Stimulated activated naive CD8-positive, alpha-beta T cell treated with anti-CD3 and anti-CD28 coated beads, Interleukin-15, Interleukin-2, amounts not matched to agents 100 ng/mL and 50 ng/mL, for 24 hours (primary cell): ENCODE measurements around the gene MAB21L3.
"Not testable (repeated sequence)": the region's sequence is repeated elsewhere in the genome, so short reads cannot be mapped to it uniquely, and the experiment has no call there.

Experiments
- H3K27ac Mint-ChIP-seq: one replicate; pipeline ENCODE4 v1.8.0; 2021; ENCODE audit warnings: mild to moderate bottlenecking, mixed read lengths
- H3K27me3 Mint-ChIP-seq: one replicate; pipeline ENCODE4 v1.8.0; 2021; ENCODE audit warnings: mixed read lengths
- H3K36me3 Mint-ChIP-seq: one replicate; pipeline ENCODE4 v1.8.0; 2021; ENCODE audit warnings: low read depth, mixed read lengths
- H3K4me1 Mint-ChIP-seq: one replicate; pipeline ENCODE4 v1.8.0; 2021; ENCODE audit warnings: low read depth, mixed read lengths
- H3K4me3 Mint-ChIP-seq: one replicate; pipeline ENCODE4 v1.8.0; 2021; ENCODE audit warnings: mild to moderate bottlenecking, mixed read lengths
- H3K9me3 Mint-ChIP-seq: one replicate; pipeline ENCODE4 v1.8.0; 2021; ENCODE audit warnings: mixed read lengths

The MAB21L3 gene

GRCh38 chr1:116138277-116138792 lies 27.1 kb downstream of the MAB21L3 start:
- peaks cover 10% of the 10 kb centered on the region for H3K27me3 Mint-ChIP-seq

GRCh38 chr1:116139592-116140134 lies 28.5 kb downstream of the MAB21L3 start:
- no peak overlapping the region for H3K4me3 Mint-ChIP-seq
- H3K9me3 Mint-ChIP-seq = peaks cover 6% of the 10 kb centered on the region

More at GRCh38 chr1:116138277-116138792, 27.1 kb downstream of the MAB21L3 start:
- Mint-ChIP-seq H3K4me1 (peaks cover 13% of the 10 kb centered on the region), H3K36me3 (no peaks in the 10 kb centered on the region), H3K4me3 (no peak overlapping the region), H3K27ac (peak overlapping the region; percentile 68), H3K9me3 (no peaks in the 10 kb centered on the region)

GRCh38 chr1:116144151-116144550 lies 33.0 kb downstream of the MAB21L3 start:
- Mint-ChIP-seq H3K4me1 (peaks cover 7% of the 10 kb centered on the region), H3K27me3 (peaks cover 7% of the 10 kb centered on the region), H3K36me3 (no peaks in the 10 kb centered on the region), H3K9me3 (peaks cover 6% of the 10 kb centered on the region), H3K4me3 (no peak overlapping the region), H3K27ac (no peak overlapping the region)

More at GRCh38 chr1:116139592-116140134, 28.5 kb downstream of the MAB21L3 start:
- Mint-ChIP-seq H3K27me3 (peaks cover 6% of the 10 kb centered on the region), H3K27ac (no peak overlapping the region), H3K36me3 (no peaks in the 10 kb centered on the region), H3K4me1 (peaks cover 8% of the 10 kb centered on the region)

DNA sequence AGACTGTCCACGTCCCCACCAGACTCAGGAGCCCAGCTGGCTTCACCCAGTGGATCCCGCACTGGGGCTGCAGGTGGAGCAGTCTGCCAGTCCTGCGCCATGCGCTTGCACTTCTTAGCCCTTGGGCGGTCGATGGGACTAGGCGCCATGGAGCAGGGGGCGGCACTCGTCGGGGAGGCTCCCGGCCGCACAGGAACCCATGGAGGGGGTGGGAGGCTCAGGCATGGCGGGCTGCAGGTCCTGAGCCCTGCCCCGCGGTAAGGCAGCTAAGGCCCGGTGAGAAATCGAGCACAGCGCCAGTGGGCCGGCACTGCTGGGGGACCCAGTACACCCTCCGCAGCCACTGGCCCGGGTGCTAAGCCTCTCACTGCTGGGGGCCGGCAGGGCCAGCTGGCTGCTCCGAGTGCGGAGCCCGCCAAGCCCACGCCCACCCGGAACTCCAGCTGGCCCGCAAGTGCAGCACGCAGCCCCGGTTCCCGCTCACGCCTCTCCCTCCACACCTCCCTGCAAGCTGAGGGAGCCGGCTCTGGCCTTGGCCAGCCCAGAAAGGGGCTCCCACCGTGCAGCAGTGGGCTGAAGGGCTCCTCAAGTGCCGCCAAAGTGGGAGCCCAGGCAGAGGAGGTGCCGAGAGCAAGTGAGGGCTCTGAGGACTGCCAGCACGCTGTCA lies 35.4 kb downstream of the MAB21L3 start:
- H3K27ac Mint-ChIP-seq, H3K36me3 Mint-ChIP-seq, H3K27me3 Mint-ChIP-seq, H3K9me3 Mint-ChIP-seq, H3K4me3 Mint-ChIP-seq: not testable (repeated sequence)
- peaks cover 10% of the 10 kb centered on the region for H3K4me1 Mint-ChIP-seq

DNA sequence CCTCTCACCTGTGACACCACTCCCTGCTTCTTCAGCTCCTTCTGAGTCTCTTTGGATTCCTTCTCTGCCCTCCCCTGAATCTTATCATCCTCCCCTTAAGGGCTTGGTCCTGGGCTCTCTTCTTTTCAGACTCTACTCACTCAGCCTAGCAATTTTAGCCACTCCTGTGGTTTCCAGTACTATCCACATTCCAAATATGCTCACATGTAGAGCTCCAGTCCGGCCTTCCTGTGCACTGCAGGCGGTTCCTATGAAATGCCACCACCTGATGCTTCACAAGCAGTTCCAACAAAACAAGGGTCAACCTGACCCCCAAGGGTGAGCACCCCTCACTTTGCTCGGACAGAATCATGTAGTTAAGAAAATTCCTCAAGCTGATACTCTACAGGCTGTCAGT lies 35.9 kb downstream of the MAB21L3 start:
- H3K4me1 Mint-ChIP-seq = peaks cover 15% of the 10 kb centered on the region
- no peak overlapping the region for H3K4me3 Mint-ChIP-seq
- H3K9me3 Mint-ChIP-seq = peaks cover 6% of the 10 kb centered on the region
- H3K27ac Mint-ChIP-seq = no peak overlapping the region
- H3K27me3 Mint-ChIP-seq = peaks cover 7% of the 10 kb centered on the region
- H3K36me3 Mint-ChIP-seq = no peaks in the 10 kb centered on the region

GRCh38 chr1:116147972-116148371 lies 36.8 kb downstream of the MAB21L3 start:
- H3K36me3 Mint-ChIP-seq = no peaks in the 10 kb centered on the region
- no peak overlapping the region for H3K27ac Mint-ChIP-seq
- no peak overlapping the region for H3K4me3 Mint-ChIP-seq
- peaks cover 8% of the 10 kb centered on the region for H3K27me3 Mint-ChIP-seq
- peaks cover 6% of the 10 kb centered on the region for H3K9me3 Mint-ChIP-seq
- H3K4me1 Mint-ChIP-seq = peaks cover 15% of the 10 kb centered on the region

DNA sequence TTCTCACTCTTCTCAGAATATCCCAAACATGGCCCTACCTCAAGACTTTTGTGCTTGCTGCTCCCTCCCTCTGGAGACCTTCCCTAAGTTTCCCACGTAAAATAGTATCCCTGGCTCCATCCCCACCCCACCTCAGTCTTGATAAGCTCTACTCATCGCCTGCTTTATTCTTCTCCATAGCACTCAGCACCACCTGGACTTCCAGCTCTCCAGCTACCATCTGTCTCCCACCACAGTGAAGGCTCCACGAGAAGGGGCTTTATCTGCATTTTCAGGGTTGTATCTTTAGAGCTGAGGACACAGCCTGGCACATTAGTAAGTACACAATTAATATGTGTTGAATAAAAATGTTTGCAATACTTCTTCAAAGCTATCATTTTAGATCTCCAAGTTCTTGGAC lies 37.8 kb downstream of the MAB21L3 start:
- Mint-ChIP-seq H3K36me3 (no peaks in the 10 kb centered on the region), H3K9me3 (peaks cover 4% of the 10 kb centered on the region), H3K27ac (no peak overlapping the region), H3K4me1 (peaks cover 15% of the 10 kb centered on the region), H3K4me3 (no peak overlapping the region), H3K27me3 (peaks cover 14% of the 10 kb centered on the region)

DNA sequence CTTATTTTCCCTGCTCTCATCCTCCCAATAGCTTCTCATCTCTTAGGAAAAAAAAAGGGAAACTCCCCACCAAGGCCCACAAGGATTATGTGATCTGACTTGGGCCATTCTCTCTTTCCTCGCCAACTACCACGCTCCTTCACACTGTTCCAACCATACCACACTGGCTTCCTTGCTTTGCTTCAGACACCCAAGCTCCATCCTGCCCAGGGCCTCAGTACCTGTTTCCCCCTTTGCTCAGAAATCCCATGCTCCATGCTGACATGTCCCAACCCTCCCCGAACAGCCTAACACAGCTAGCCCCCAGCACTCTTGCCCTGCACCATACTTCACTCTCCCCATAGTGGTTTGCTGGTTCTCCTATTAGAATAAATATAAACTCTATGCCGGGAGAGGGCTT lies 39.2 kb downstream of the MAB21L3 start:
- H3K9me3 Mint-ChIP-seq = no peaks in the 10 kb centered on the region
- H3K4me3 Mint-ChIP-seq = no peak overlapping the region
- H3K36me3 Mint-ChIP-seq = no peaks in the 10 kb centered on the region
- H3K27ac Mint-ChIP-seq = no peak overlapping the region
- H3K4me1 Mint-ChIP-seq = peaks cover 15% of the 10 kb centered on the region
- H3K27me3 Mint-ChIP-seq = peaks cover 18% of the 10 kb centered on the region

DNA sequence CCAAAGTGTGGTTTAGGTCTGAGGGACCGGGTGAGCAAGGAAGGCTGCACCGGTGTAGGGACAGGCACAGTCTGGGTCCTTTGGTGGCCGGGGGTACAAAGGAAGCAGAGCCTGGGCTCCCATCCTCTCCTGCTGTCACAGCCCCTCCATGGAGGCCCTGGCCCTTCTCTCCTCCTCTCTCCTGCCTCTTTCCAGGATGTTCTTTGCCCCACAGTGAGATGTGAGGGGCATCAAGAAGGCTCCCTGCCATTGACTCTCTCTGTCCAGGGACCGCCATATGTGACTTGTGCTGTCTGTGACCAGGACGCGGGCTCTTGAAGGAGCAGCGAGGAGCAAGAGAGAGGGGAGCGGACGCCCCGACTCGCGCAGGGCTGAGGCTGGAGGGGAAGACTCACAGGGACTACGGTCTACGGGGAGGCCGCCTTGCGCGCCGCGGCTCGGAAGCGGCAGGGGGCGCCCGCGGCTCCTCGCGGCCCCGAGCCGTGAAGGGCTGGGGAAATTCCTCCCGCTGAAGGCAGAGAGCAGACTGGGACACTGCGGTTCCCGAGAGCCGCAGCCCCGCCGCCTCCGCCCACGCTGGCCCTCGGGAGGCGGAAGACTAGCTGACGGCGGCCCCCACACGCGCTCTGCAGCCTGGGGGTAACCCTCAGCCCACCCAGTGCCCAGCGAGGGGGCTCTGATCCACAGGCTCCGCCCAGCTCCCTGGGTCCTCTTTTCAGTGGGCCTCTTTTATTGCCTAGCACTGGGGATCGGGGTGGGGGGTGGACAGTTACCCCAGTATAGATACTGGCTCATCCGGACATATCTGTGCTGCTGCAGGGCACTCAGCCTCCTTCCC lies 40.8 kb downstream of the MAB21L3 start:
- Mint-ChIP-seq H3K4me3 (peak overlapping the region; percentile 60), H3K9me3 (peaks cover 3% of the 10 kb centered on the region), H3K27ac (peak overlapping the region; percentile 53), H3K27me3 (peaks cover 18% of the 10 kb centered on the region), H3K36me3 (no peaks in the 10 kb centered on the region), H3K4me1 (peaks cover 11% of the 10 kb centered on the region)

GRCh38 chr1:116152577-116152943 lies 41.4 kb downstream of the MAB21L3 start:
- H3K27me3 Mint-ChIP-seq = peaks cover 15% of the 10 kb centered on the region
- H3K36me3 Mint-ChIP-seq = no peaks in the 10 kb centered on the region
- H3K4me3 Mint-ChIP-seq = no peak overlapping the region
- peaks cover 3% of the 10 kb centered on the region for H3K9me3 Mint-ChIP-seq
- H3K27ac Mint-ChIP-seq = no peak overlapping the region
- H3K4me1 Mint-ChIP-seq = peaks cover 11% of the 10 kb centered on the region

- no peak overlapping the region for H3K4me3 Mint-ChIP-seq
- H3K9me3 Mint-ChIP-seq = peaks cover 3% of the 10 kb centered on the region
- H3K27me3 Mint-ChIP-seq = peaks cover 15% of the 10 kb centered on the region
- no peak overlapping the region for H3K27ac Mint-ChIP-seq
- no peaks in the 10 kb centered on the region for H3K36me3 Mint-ChIP-seq
- peaks cover 11% of the 10 kb centered on the region for H3K4me1 Mint-ChIP-seq
Observed at GRCh38 chr1:116152950-116153691, 41.9 kb downstream of the MAB21L3 start.

- Mint-ChIP-seq H3K9me3 (peaks cover 7% of the 10 kb centered on the region), H3K27ac (no peak overlapping the region), H3K4me3 (no peak overlapping the region), H3K36me3 (no peaks in the 10 kb centered on the region), H3K27me3 (peaks cover 15% of the 10 kb centered on the region), H3K4me1 (peaks cover 11% of the 10 kb centered on the region)
Observed at GRCh38 chr1:116153692-116154031, 42.5 kb downstream of the MAB21L3 start.

GRCh38 chr1:116154536-116154935 lies 43.3 kb downstream of the MAB21L3 start:
- H3K4me3 Mint-ChIP-seq = no peak overlapping the region
- H3K36me3 Mint-ChIP-seq = no peaks in the 10 kb centered on the region
- no peak overlapping the region for H3K27ac Mint-ChIP-seq
- peaks cover 11% of the 10 kb centered on the region for H3K9me3 Mint-ChIP-seq
- peaks cover 11% of the 10 kb centered on the region for H3K4me1 Mint-ChIP-seq
- peaks cover 15% of the 10 kb centered on the region for H3K27me3 Mint-ChIP-seq

- Mint-ChIP-seq H3K4me1 (no peaks in the 10 kb centered on the region), H3K27me3 (peaks cover 15% of the 10 kb centered on the region), H3K36me3 (no peaks in the 10 kb centered on the region), H3K27ac (no peak overlapping the region), H3K9me3 (peaks cover 11% of the 10 kb centered on the region), H3K4me3 (no peak overlapping the region)
Observed at GRCh38 chr1:116157096-116157495, 45.9 kb downstream of the MAB21L3 start.

DNA sequence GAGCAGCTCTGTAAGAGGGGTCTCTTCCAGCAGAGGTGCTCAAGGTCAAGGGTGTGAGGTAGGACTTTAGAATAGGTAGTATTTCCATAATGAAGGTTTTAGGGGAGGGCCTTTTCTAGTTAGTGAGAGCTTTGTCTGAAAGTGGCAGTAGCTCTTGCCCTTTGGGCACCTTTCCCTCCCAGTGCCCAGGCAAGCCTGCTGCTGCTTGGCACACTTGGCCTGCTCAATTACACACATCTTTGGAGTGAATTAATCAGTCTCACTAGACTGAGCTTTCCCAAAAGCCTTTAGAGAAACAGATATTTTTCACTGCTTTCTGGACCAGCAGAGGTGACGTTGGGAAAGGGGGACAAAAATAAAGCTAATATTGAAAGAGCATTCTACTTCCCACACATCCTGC lies 48.0 kb downstream of the MAB21L3 start:
- Mint-ChIP-seq H3K27ac (no peak overlapping the region), H3K36me3 (no peaks in the 10 kb centered on the region), H3K27me3 (peaks cover 7% of the 10 kb centered on the region), H3K4me3 (no peak overlapping the region), H3K9me3 (peaks cover 11% of the 10 kb centered on the region), H3K4me1 (no peaks in the 10 kb centered on the region)
